ENCODE results near the gene ATP2C2.

Gene ATP2C2

GRCh38 chr16:84455031-84455430, 86.7 kb downstream of the ATP2C2 start:
- DNase-seq = no peak

- no peak for DNase-seq
Observed at GRCh38 chr16:84458606-84459532, 90.5 kb downstream of the ATP2C2 start.

- DNase-seq = no peak
Observed at GRCh38 chr16:84459533-84459894, 91.2 kb downstream of the ATP2C2 start.

GRCh38 chr16:84459941-84460405, 91.6 kb downstream of the ATP2C2 start:
- no peak for DNase-seq

- DNase-seq = no peak
Observed at GRCh38 chr16:84460406-84461028, 92.2 kb downstream of the ATP2C2 start.

DNA sequence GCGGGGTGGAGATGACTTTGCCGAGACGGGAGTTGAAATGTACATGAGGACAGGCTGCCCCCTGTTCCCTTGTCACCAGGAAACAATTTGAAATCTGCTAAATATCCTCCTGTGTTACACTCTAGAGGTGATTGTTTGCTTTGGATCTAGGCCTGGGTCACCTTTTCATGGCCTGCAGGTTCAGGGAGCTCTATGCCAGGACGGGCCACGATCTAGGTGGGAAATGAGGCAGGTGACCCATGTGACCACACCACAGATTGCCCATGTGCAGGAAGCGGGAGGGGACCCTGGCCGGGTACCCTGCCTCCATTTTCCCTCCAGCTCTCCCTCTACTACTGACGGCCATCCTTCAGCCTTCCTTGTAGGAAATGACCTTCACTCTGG, 92.7 kb downstream of the ATP2C2 start:
- DNase-seq = no peak

DNA sequence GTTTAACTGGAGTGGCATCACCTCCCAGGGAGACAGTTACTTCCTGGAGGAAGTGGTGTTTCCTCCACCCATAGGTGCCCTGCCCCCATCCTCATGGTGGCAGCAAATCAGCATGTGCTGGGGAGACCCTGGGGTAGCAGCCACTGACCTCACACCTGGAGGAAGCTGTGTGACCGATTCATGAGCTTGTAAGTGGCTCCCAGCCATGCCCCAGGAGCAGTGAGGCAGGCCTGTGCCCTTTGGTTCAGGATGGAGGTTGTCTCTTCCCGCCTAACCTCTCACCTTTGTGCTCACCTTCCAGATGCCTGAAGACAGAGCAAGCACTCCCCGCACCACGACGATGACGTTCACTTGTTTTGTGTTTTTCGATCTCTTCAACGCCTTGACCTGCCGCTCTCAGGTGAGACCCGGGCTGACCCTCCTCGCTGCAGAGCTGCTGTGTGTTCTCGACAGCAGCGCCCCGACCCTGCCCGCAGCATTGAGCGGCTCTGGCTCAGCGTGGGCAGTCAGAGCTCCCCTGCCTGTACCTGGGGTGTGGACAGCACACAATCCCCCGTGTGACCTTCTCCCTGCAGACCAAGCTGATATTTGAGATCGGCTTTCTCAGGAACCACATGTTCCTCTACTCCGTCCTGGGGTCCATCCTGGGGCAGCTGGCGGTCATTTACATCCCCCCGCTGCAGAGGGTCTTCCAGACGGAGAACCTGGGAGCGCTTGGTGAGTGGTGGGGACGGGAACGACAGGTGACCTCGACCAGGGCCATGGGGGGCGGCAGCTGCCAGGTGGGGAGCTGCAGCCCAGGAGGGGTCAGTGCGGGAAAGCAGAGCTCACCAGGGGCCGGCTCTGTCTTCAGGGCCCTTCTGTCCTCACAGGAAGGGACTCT, 93.3 kb downstream of the ATP2C2 start:
- no peak for DNase-seq

DNA sequence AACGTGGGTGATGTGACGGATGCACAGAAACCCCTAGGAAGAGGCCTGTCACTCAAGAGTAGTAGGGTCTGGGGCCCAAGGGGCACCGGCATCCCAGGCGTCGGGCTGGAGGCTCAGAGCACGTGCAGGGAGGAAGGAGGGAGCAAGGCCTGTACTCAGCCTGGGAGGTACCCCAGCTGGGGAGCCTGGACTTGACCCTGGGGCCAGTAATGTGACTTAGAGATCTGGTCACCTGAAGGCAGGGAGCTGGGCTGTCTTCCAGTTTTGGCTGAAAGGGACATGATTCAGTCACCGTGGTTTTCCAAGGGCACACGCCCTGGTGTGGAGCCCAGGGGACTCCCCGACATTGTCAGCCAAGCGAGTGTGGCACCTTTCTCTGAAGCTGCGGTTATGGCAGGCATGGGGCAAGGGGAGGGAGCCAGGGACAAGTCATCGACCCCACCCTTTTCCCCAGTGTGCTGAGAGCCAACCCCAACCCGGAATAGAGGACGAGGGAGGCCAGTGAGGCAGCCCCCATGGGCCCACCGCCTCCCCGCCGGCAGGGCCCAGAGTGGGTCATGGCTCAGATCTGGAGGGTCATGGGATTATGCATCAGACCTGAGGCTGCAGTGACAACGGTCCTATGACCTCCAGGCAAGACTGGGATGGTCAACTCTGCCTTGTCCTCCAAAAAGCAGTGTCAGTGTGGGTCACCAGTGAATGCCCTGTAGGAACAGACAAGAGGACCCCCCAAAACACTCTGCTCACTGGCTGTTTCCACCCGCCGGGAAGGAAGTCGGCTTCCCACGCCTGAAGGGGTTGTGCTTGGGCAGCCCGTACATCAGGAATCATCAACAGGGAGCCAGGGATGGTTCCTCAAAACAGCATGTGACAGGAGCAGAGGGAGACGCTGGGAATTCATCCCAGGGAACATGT, 94.2 kb downstream of the ATP2C2 start:
- DNase-seq = no peak

DNA sequence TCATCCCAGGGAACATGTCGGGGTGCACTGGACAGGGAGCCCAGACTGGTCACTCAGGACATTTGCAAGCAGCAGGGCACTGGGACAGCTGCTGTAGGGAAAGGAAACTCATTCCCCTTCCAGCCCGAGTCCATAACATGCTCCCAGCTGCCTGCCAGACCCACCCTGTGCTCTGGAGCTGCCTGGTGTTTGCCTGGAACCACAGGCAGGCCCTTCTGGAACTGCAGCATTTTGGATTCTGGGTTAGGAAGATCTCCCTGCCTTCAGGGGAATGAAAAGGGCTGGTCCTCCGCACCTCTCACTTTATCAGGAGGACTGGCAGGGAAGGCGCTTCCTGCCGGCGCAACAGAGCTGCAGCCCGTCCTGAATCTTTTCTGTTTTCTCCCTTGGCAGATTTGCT, 94.9 kb downstream of the ATP2C2 start:
- DNase-seq = no peak

GRCh38 chr16:84464116-84464515, 95.8 kb downstream of the ATP2C2 start:
- no peak for DNase-seq

DNA sequence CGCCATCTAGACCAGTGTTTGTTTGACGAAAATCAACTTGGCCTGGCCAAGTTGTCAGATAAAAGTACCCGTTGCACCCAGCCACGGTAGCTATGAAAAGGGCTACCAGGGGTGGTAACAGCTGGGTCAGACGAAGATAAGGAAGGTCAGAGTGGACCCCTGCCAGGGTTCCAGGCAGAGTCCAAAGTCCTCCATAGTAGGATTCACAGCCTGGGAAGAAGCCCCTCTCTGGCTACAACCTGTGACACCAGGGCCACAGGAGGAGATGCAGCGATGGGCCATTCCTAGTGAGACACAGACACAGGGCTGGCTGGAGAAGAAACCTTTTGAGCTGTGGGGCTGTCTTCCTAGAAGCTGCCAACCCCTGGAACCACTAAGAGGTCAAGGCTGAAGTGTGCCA, 96.8 kb downstream of the ATP2C2 start:
- DNase-seq = no peak

DNA sequence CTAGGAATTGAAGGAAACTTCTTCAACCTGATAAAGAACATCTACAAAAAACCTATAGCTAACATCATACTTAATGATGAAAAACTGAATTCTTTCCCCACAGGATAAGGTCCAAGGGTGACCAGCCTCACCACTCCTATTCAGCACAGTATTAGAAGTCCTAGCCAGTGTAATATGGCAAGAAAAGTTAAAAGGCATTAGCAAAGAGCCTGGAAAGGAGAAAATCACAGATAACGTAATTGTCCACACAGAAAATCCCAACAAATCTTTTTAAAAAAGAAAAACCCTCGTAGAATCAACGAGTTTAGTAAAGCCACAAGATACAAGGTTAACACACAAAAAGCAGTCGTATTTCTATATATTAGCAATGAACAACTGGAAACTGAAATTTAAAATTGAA, 98.4 kb downstream of the ATP2C2 start:
- DNase-seq = no peak

- DNase-seq = no peak
Observed at GRCh38 chr16:84467256-84467655, 98.9 kb downstream of the ATP2C2 start.

DNA sequence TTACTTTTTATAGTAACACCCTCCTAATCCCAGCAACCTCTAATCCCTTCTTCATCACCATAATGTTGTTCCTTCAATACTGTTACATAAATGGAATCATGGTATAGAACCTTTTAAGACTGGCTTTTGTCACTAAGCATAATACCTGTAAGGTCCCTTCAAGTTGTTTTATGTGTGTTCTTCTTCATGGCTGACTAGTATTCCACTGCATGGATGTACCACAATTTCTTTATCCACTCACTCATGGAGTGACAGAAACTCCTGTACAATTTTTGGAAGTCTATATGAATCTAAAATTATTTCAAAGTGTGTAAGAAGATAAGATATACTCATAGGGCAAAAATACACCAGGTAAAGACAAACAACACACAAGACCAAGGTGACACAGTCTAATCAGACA, 99.4 kb downstream of the ATP2C2 start:
- DNase-seq = no peak

- no peak for DNase-seq
Observed at GRCh38 chr16:84471316-84471715, 103.0 kb downstream of the ATP2C2 start.

- DNase-seq = no peak
Observed at GRCh38 chr16:84471966-84472365, 103.6 kb downstream of the ATP2C2 start.

- no peak for DNase-seq
Observed at GRCh38 chr16:84475643-84476240, 107.4 kb downstream of the ATP2C2 start.

DNA sequence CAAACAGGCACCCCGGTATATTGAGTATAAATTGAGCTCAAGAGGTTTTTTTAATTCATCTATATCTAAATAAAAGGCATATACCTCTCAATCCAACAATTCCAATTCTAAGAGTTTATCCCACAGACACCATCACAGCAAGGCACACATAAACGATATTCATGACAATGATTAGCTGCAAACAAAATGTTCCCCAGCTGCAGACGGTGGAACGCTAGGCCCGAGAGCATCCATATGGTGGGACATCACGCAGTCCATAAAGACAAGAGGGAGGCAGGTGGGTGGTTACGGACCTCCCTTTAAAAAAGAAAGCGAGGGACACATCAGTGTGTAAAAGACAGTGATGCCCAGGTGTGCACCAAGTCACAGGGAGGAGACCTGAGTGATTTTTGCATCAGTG, 108.1 kb downstream of the ATP2C2 start:
- no peak for DNase-seq

- no peak for DNase-seq
Observed at GRCh38 chr16:84477661-84478060, 109.3 kb downstream of the ATP2C2 start.

DNA sequence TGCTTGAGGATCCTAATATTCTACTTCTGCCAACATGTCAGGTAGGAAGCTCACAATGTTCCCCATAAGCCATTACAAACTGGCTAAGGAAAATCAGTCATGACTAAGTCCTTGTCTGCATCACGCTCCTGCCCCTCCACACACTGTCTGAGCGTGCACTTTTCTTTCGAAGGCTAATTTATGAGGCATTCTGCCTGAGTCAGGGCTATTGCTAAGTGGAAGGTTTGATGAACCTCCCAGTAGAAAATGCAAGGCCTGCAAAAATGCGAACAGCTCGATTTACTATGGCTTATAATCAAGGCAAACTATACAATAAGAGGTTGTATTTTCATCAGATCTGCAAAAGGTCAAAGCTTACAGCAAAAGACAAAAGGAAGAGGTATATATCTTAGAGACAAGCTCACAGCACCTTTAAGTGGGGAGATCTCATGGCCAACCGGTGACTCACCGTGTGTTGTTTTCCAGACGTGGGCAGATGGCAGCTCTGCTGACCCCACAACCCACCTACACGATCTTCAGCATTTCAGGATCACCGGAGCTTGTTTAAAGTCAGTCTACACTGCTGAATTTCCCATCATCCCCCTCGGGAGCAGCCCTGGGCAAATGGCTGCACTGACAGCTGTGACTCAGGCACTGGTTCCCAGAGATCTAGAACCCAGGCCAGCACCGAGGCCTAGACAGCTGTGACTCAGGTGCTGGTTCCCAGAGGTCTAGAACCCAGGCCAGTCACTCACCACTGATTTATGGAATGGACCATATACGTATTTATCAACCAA, 110.0 kb downstream of the ATP2C2 start:
- peak; percentile 71 for DNase-seq

All from fibroblast of skin of right biceps (primary cell).